ENCODE measurements around the gene NELL1. TPM values are rescaled to one million over a fixed set of nuclear protein-coding genes. Genes with fewer than 3 reads are reported as not detected.

Gene NELL1
- polyA plus RNA-seq, 2 of the 4 experiments (the other 2 are of a cell fraction), result not detected

- ChIA-PET POLR2A (no interaction called here), CTCF (no interaction called here)
- no peak overlapping the region for H3K27ac ChIP-seq
- FAIRE-seq (no peak), DNase-seq (ENCODE audit: low read depth in 1 of 2, low spot score in 1 of 2) (no peak), ATAC-seq (no peak)
- TF ChIP-seq JUN (IDR thresholded peaks at IDR 0.05) (no peak), ZSCAN20 (CRISPR knock-in tag; IDR thresholded peaks at IDR 0.05) (no peak), HDAC2 (IDR thresholded peaks at IDR 0.05) (no peak), FOSB (CRISPR knock-in tag; IDR thresholded peaks at IDR 0.05) (no peak)
- no peaks in the 10 kb centered on the region for H3K9me3 ChIP-seq
- H3K4me2 ChIP-seq, result no peak overlapping the region
- WGBS (ENCODE audit: missing lambda C conversion rate), result 7% methylated on average over 2 of the region's 2 CpGs
- H3K4me3 ChIP-seq, result no peak overlapping the region
- H3K4me1 ChIP-seq, result no peaks in the 10 kb centered on the region
Observed at GRCh38 chr11:21588754-21589153, 919.4 kb downstream of the NELL1 start.

GRCh38 chr11:21602699-21603098 is 933.3 kb downstream of the NELL1 start:
- ATAC-seq, result no peak
- no peak overlapping the region for H3K4me2 ChIP-seq

GRCh38 chr11:21603886-21604285 is 934.5 kb downstream of the NELL1 start:
- Histone ChIP-seq H3K4me2 (no peak overlapping the region), H3K4me1 (no peaks in the 10 kb centered on the region), H3K4me3 (no peak overlapping the region), H3K9me3 (no peaks in the 10 kb centered on the region), H3K27ac (no peak overlapping the region)
- FAIRE-seq, result no peak
- ChIA-PET POLR2A (no interaction called here), CTCF (no interaction called here)
- TF ChIP-seq USF2 (IDR thresholded peaks at IDR 0.05), result no peak
- no peak for TF ChIP-seq FOSL2 (IDR thresholded peaks at IDR 0.05)
- TF ChIP-seq FOSL2 (CRISPR knock-in tag; IDR thresholded peaks at IDR 0.05), result no peak
- TF ChIP-seq MAFK (IDR thresholded peaks at IDR 0.05; ENCODE audit: partially characterized antibody), result no peak
- TF ChIP-seq HOXA7 (CRISPR knock-in tag; IDR thresholded peaks at IDR 0.05), result no peak
- no peak for TF ChIP-seq TP53 (CRISPR knock-in tag; IDR thresholded peaks at IDR 0.05)
- no peak for TF ChIP-seq REST (IDR thresholded peaks at IDR 0.05)
- TF ChIP-seq EHMT2 (IDR thresholded peaks at IDR 0.05; ENCODE audit: low read depth), result no peak
- TF ChIP-seq EHF (CRISPR knock-in tag; IDR thresholded peaks at IDR 0.05), result no peak
- no peak for TF ChIP-seq CBX8 (IDR thresholded peaks at IDR 0.05)
- TF ChIP-seq JUN (IDR thresholded peaks at IDR 0.05), result no peak
- no peak for TF ChIP-seq CHD4 (IDR thresholded peaks at IDR 0.05; ENCODE audit: borderline replicate concordance)
- TF ChIP-seq FOXS1 (CRISPR knock-in tag; IDR thresholded peaks at IDR 0.05), result no peak
- TF ChIP-seq PHF8 (IDR thresholded peaks at IDR 0.05; ENCODE audit: borderline replicate concordance, low read depth), result no peak
- no peak for DNase-seq (ENCODE audit: low read depth in 1 of 2, low spot score in 1 of 2)
- 11% methylated on average over 3 of the region's 3 CpGs for WGBS (ENCODE audit: missing lambda C conversion rate)
- ATAC-seq, result no peak

More at GRCh38 chr11:21602699-21603098, 933.3 kb downstream of the NELL1 start:
- CTCF ChIA-PET, result no interaction called here
- FAIRE-seq (no peak), DNase-seq (ENCODE audit: low read depth in 1 of 2, low spot score in 1 of 2) (no peak)
- Histone ChIP-seq H3K27ac (no peak overlapping the region), H3K4me1 (no peaks in the 10 kb centered on the region), H3K4me3 (no peak overlapping the region), H3K9me3 (no peaks in the 10 kb centered on the region)
- TF ChIP-seq CHD4 (IDR thresholded peaks at IDR 0.05; ENCODE audit: borderline replicate concordance) (no peak), POLR2A (IDR thresholded peaks at IDR 0.05; ENCODE audit: low read length) (no peak), CBX8 (IDR thresholded peaks at IDR 0.05) (no peak), JUN (IDR thresholded peaks at IDR 0.05) (no peak), KDM1A (IDR thresholded peaks at IDR 0.05; ENCODE audit: low read depth) (no peak), ZC3H11A (IDR thresholded peaks at IDR 0.05) (no peak), TFCP2L1 (CRISPR knock-in tag; IDR thresholded peaks at IDR 0.05) (no peak), CBX2 (IDR thresholded peaks at IDR 0.05; ENCODE audit: borderline replicate concordance, low read depth) (no peak), SREBF2 (IDR thresholded peaks at IDR 0.05) (no peak), NR3C1 (IDR thresholded peaks at IDR 0.05) (no peak), CTCF (IDR thresholded peaks at IDR 0.05) (no peak), POLR2AphosphoS2 (conservative IDR thresholded peaks at IDR 0.05; ENCODE audit: low read length) (no peak)
- WGBS (ENCODE audit: missing lambda C conversion rate), result 38% methylated on average over 1 of the region's 1 CpG
- POLR2A ChIA-PET, result no interaction called here

All from A549 (cell line).